H1 (cell line): Measurements from ENCODE around the gene CD34. TPM values are rescaled to one million over a fixed set of nuclear protein-coding genes. Genes with fewer than 3 reads are reported as not detected.

Experiments
- CTCF ChIA-PET: fragments of 300-600 bp; sonication (Branson Sonifier 250); formaldehyde crosslinking; loops from one replicate; lab custom pipeline; 2021; ENCODE audit not compliant: partially characterized antibody; lab: Charles Lee
- POLR2A ChIA-PET: fragments of 300-600 bp; sonication (Branson Sonifier 250); formaldehyde crosslinking; loops from one replicate; lab custom pipeline; 2021; ENCODE audit warnings: inconsistent platforms; ENCODE audit not compliant: partially characterized antibody; lab: Charles Lee
- DNase-seq, 2 experiments: peaks; one replicate each; pipeline versions ENCODE4 v3.0.0 to v3.0.0-alpha.2; 2010 to 2022; ENCODE audit warnings: low spot score in 2 of 2, low read depth in 1 of 2, mixed read lengths in 1 of 2
- FAIRE-seq: peaks from 2 replicates; lab custom pipeline; 2011; peaks lifted over from hg19 to GRCh38; lab: Jason Lieb, UNC
- H2AFZ ChIP-seq: 2 replicates; pipeline ENCODE4 v1.8.1; 2012; ENCODE audit warnings: low read length, inconsistent platforms
- H2AK5ac ChIP-seq: 2 replicates; pipeline ENCODE4 v1.6.1; 2013; ENCODE audit warnings: low read depth, low read length
- H2BK120ac ChIP-seq: replicated peaks from 2 replicates; pipeline ENCODE3; 2013; ENCODE audit warnings: low read depth, low read length, inconsistent platforms
- H2BK12ac ChIP-seq: 2 replicates; pipeline ENCODE4 v1.6.1; 2013; ENCODE audit warnings: low read depth, low read length
- H2BK15ac ChIP-seq: 2 replicates; pipeline ENCODE4 v1.6.1; 2013; ENCODE audit warnings: low read length
- H2BK20ac ChIP-seq: 2 replicates; pipeline ENCODE4 v1.6.1; 2013; ENCODE audit warnings: low read length
- H2BK5ac ChIP-seq: 2 replicates; pipeline ENCODE4 v1.6.1; 2013; ENCODE audit warnings: low read depth, low read length
- H3K14ac ChIP-seq: 2 replicates; pipeline ENCODE4 v1.6.1; 2013; ENCODE audit warnings: inconsistent platforms; ENCODE audit not compliant: insufficient read length
- H3K18ac ChIP-seq: 2 replicates; pipeline ENCODE4 v1.6.1; 2013; ENCODE audit warnings: low read length; ENCODE audit errors: extremely low read depth
- H3K23ac ChIP-seq: 2 replicates; pipeline ENCODE4 v1.6.1; 2013; ENCODE audit warnings: inconsistent platforms; ENCODE audit not compliant: insufficient read length
- H3K23me2 ChIP-seq: 2 replicates; pipeline ENCODE4 v1.6.1; 2013; ENCODE audit warnings: low read depth, low read length
- H3K27ac ChIP-seq: 2 replicates; pipeline ENCODE4 v1.6.1; 2011; ENCODE audit warnings: low read depth, low read length, inconsistent platforms
- H3K27me3 ChIP-seq, 4 experiments: replicated peaks in 1 of 4; 1 replicate in 1 of 4; 2 replicates in 3 of 4; pipeline versions ENCODE4 v1.6.1 to v1.8.1; 2011 to 2013; ENCODE audit warnings: low read length in 3 of 4, mild to moderate bottlenecking in 3 of 4, inconsistent platforms in 2 of 4, mixed read lengths in 2 of 4, moderate library complexity in 1 of 4; ENCODE audit not compliant: control insufficient read depth in 3 of 4, insufficient read depth in 3 of 4; ENCODE audit errors: extremely low read depth in 1 of 4
- H3K36me3 ChIP-seq, 4 experiments: 2 replicates each; pipeline versions ENCODE4 v1.6.1 to v1.8.1; 2011 to 2013; ENCODE audit warnings: mild to moderate bottlenecking in 4 of 4, low read length in 3 of 4, moderate library complexity in 2 of 4, control low read depth in 1 of 4, inconsistent platforms in 1 of 4; ENCODE audit not compliant: insufficient read depth in 4 of 4, control insufficient read depth in 2 of 4
- H3K4ac ChIP-seq: replicated peaks from 2 replicates; pipeline ENCODE3; 2013; ENCODE audit warnings: low read length, low read depth, mixed read lengths, inconsistent platforms; ENCODE audit not compliant: insufficient read length
- H3K4me1 ChIP-seq, 4 experiments: replicated peaks in 1 of 4; 1 replicate in 1 of 4; 2 replicates in 3 of 4; pipeline versions ENCODE4 v1.6.1 to v1.8.1; 2011 to 2013; ENCODE audit warnings: low read length in 3 of 4, inconsistent platforms in 2 of 4, mixed read lengths in 1 of 4; ENCODE audit not compliant: insufficient read depth in 4 of 4, control insufficient read depth in 3 of 4
- H3K4me2 ChIP-seq, 2 experiments: 2 replicates each; pipeline versions ENCODE4 v1.6.1 to v1.8.1; 2011 to 2013; ENCODE audit warnings: low read depth in 2 of 2, low read length in 2 of 2, control low read depth in 1 of 2, inconsistent platforms in 1 of 2, mild to moderate bottlenecking in 1 of 2; ENCODE audit not compliant: insufficient read depth in 1 of 2
- H3K4me3 ChIP-seq, 4 experiments: fragments of 200-600, 300-600 bp in 1 of 4; sonication (generic), shearing (Covaris generic), sonication (Bioruptor Twin) in 1 of 4; 2 replicates each; pipeline versions ENCODE4 v1.5.1 to v1.8.1; 2011 to 2016; ENCODE audit warnings: low read length in 4 of 4, low read depth in 3 of 4, control low read depth in 2 of 4, inconsistent platforms in 2 of 4, mild to moderate bottlenecking in 2 of 4, mixed read lengths in 1 of 4, moderate library complexity in 1 of 4; ENCODE audit not compliant: insufficient read depth in 2 of 4; ENCODE audit errors: extremely low read depth in 1 of 4
- H3K56ac ChIP-seq: replicated peaks from 2 replicates; pipeline ENCODE3; 2013; ENCODE audit warnings: low read depth, mild to moderate bottlenecking, mixed read lengths, low read length, inconsistent platforms; ENCODE audit not compliant: insufficient read length
- H3K79me1 ChIP-seq: 2 replicates; pipeline ENCODE4 v1.6.1; 2013; ENCODE audit warnings: low read depth, low read length, control low read depth
- H3K79me2 ChIP-seq, 2 experiments: 2 replicates each; pipeline versions ENCODE4 v1.6.1 to v1.8.1; 2012 to 2013; ENCODE audit warnings: low read length in 2 of 2, mild to moderate bottlenecking in 2 of 2, inconsistent platforms in 1 of 2; ENCODE audit not compliant: insufficient read depth in 2 of 2, control insufficient read depth in 1 of 2
- H3K9ac ChIP-seq, 4 experiments: replicated peaks in 1 of 4; 1 replicate in 1 of 4; 2 replicates in 3 of 4; pipeline versions ENCODE4 v1.6.1 to v1.8.1; 2011 to 2013; ENCODE audit warnings: low read depth in 3 of 4, low read length in 3 of 4, control low read depth in 2 of 4, mild to moderate bottlenecking in 2 of 4, moderate library complexity in 2 of 4, inconsistent platforms in 1 of 4; ENCODE audit errors: extremely low read depth in 1 of 4
- H3K9me3 ChIP-seq, 2 experiments: 2 replicates each; pipeline versions ENCODE4 v1.6.1 to v1.8.1; 2012 to 2013; ENCODE audit warnings: mild to moderate bottlenecking in 2 of 2, moderate library complexity in 2 of 2, control low read depth in 1 of 2, inconsistent platforms in 1 of 2, low read depth in 1 of 2, low read length in 1 of 2, mixed read lengths in 1 of 2; ENCODE audit not compliant: insufficient read depth in 2 of 2
- H4K20me1 ChIP-seq, 2 experiments: replicated peaks in 1 of 2; 2 replicates each; pipeline versions ENCODE3 to v1.8.1; 2011 to 2013; ENCODE audit warnings: inconsistent platforms in 2 of 2, low read length in 2 of 2, mild to moderate bottlenecking in 1 of 2; ENCODE audit not compliant: insufficient read depth in 2 of 2, control insufficient read depth in 1 of 2
- H4K5ac ChIP-seq: 2 replicates; pipeline ENCODE4 v1.6.1; 2013; ENCODE audit warnings: low read length, low read depth, mixed read lengths, inconsistent platforms; ENCODE audit not compliant: insufficient read length
- H4K8ac ChIP-seq: 2 replicates; pipeline ENCODE4 v1.8.0; 2013; ENCODE audit warnings: mild to moderate bottlenecking, moderate library complexity, low read length, inconsistent platforms; ENCODE audit not compliant: insufficient read depth; ENCODE audit errors: extremely low read depth
- H4K91ac ChIP-seq: replicated peaks from 2 replicates; pipeline ENCODE3; 2013; ENCODE audit warnings: low read length, mixed read lengths, inconsistent platforms; ENCODE audit not compliant: insufficient read length
- ASH2L ChIP-seq: fragments of 200-600, 300-600 bp; sonication (generic); IDR thresholded peaks from one replicate; pipeline ENCODE4 v1.7.1; 2017; ENCODE audit warnings: low read length
- BCL11A ChIP-seq, 2 experiments: IDR thresholded peaks; one replicate each; pipeline ENCODE4 v1.6.1; 2011; ENCODE audit warnings: low read depth in 2 of 2, low read length in 2 of 2, mild to moderate bottlenecking in 2 of 2
- BRCA1 ChIP-seq: IDR thresholded peaks from 2 replicates; pipeline ENCODE4 v1.6.1; 2012; ENCODE audit warnings: low read depth, low read length, improper control_type of control experiment
- CBX8 ChIP-seq: fragments of 300-800, 300-1000 bp; sonication (generic); IDR thresholded peaks from 2 replicates; pipeline ENCODE4 v1.7.1; 2016; ENCODE audit warnings: low read depth, low read length, borderline replicate concordance
- EGR1 ChIP-seq: IDR thresholded peaks from 2 replicates; pipeline ENCODE4 v1.6.1; 2011; ENCODE audit warnings: low read depth, low read length, borderline replicate concordance
- FOSL1 ChIP-seq: IDR thresholded peaks from 2 replicates; pipeline ENCODE4 v1.6.1; 2011; ENCODE audit warnings: mild to moderate bottlenecking, low read depth, low read length, moderate library complexity; ENCODE audit not compliant: insufficient read depth
- HDAC2 ChIP-seq, 2 experiments: fragments of 300-600 bp in 1 of 2; sonication (generic) in 1 of 2; IDR thresholded peaks; 2 replicates each; pipeline ENCODE4 v1.6.1; 2011 to 2012; ENCODE audit warnings: low read depth in 2 of 2, low read length in 2 of 2, mild to moderate bottlenecking in 2 of 2, moderate library complexity in 2 of 2, borderline replicate concordance in 1 of 2, inconsistent platforms in 1 of 2
- HDAC6 ChIP-seq: IDR thresholded peaks from one replicate; pipeline ENCODE4 v1.7.1; 2012; ENCODE audit warnings: low read depth, mild to moderate bottlenecking, inconsistent platforms, low read length, moderate library complexity
- KDM4A ChIP-seq: IDR thresholded peaks from one replicate; pipeline ENCODE4 v1.7.1; 2012; ENCODE audit warnings: low read depth, mild to moderate bottlenecking, moderate library complexity, low read length, inconsistent platforms; ENCODE audit not compliant: severe bottlenecking
- RNF2 ChIP-seq: fragments of 200-900, 300-1000 bp; sonication (generic); IDR thresholded peaks from 2 replicates; pipeline ENCODE4 v1.7.1; 2016; ENCODE audit warnings: borderline replicate concordance, low read depth, mild to moderate bottlenecking, antibody characterized with exemption, low read length; ENCODE audit not compliant: poor library complexity, severe bottlenecking; ENCODE audit errors: missing control alignments
- SP1 ChIP-seq: IDR thresholded peaks from 2 replicates; pipeline ENCODE4 v1.6.1; 2011; ENCODE audit warnings: low read depth, low read length
- SP2 ChIP-seq: IDR thresholded peaks from 2 replicates; pipeline ENCODE4 v1.6.1; 2012; ENCODE audit warnings: mild to moderate bottlenecking, low read length, inconsistent platforms
- YY1 ChIP-seq: IDR thresholded peaks from 2 replicates; pipeline ENCODE4 v1.6.1; 2011; ENCODE audit warnings: low read depth, mild to moderate bottlenecking, low read length
- WGBS, 2 experiments: shearing (Covaris generic) in 1 of 2; methylation state at CpG; one replicate each; pipeline versions ENCODE4 v1.1.6 to v1.1.7; 2013 to 2015; ENCODE audit warnings: low lambda C conversion rate in 2 of 2, mixed read lengths in 2 of 2, inconsistent platforms in 1 of 2, low coverage in 1 of 2, missing lambda C conversion rate in 1 of 2; ENCODE audit not compliant: insufficient replicate concordance in 2 of 2, insufficient coverage in 1 of 2, insufficient read length in 1 of 2; ENCODE audit errors: extremely low coverage in 1 of 2, missing lambda C conversion rate in 1 of 2; 5-methylcytosine and 5-hydroxymethylcytosine counted together
- polyA plus RNA-seq, 7 experiments: library from polyadenylated mRNA; depleted of rRNA in 3 of 7; stranded (reverse) in 5 of 7; unstranded in 2 of 7; fragments of >200 nt in 5 of 7; fragments of 200-250 nt in 2 of 7; gene quantifications; 1 replicate in 5 of 7; 2 replicates in 1 of 7; 4 replicates in 1 of 7; pipeline versions ENCODE4 v1.2.1 to v1.2.3, GENCODE V29; 2011 to 2013; ENCODE audit warnings: missing spikeins in 2 of 7, mixed read lengths in 2 of 7
- total RNA-seq: library from RNA; stranded (reverse); fragmentation: NEBNext Ultra II Directional; extraction: Animal tissue kit (Norgen Biotek cat#: 25700); gene quantifications from 2 replicates; pipeline ENCODE4 v1.2.1, GENCODE V29; 2021
- TF ChIP-seq, protein P1 (sequence below): IDR thresholded peaks from 2 replicates; pipeline ENCODE4 v1.6.1; 2011; ENCODE audit warnings: low read depth, mild to moderate bottlenecking, low read length; ENCODE audit not compliant: insufficient read depth

The CD34 gene
- total and polyA plus RNA-seq, 2 of the 8 experiments (the other 6 are each of a cell fraction or from before 2014, with no cell fraction given), result 0.39 to 0.54 TPM

DNA sequence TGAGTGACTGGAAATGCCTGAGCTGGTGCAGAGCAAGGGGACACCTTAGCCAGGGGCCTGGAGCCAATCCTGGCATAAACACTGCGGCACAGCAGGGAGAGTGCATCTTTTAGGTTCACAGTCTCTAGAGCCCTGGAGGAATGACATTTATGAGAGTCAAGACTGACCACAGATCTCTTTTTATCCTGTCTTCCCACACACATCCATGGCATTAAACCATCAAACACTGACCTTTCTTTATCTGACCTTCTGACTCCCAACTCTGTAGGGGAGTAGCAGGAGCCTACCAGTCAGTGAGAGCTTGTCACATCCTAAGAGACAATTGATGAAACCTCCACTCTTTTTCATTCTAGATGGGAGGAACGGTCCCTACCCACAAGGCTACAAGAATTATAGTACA, 7.9 kb downstream of the CD34 start:
- CTCF ChIA-PET, result interaction anchor here (0.9 to 2.7 kb wide), 7 partner anchors 9 to 93 kb away, joined by 3 to 19 read pairs (median 5); no protein-coding TSS in a partner anchor
- no peak for FAIRE-seq

More for the DNA sequence above, 7.9 kb downstream of the CD34 start:
- H4K8ac ChIP-seq, result no peak overlapping the region
- no peak overlapping the region for H3K9ac ChIP-seq
- H3K27ac ChIP-seq, result no peak overlapping the region
- H3K9me3 ChIP-seq, result no peaks in the 10 kb centered on the region
- no peak overlapping the region for H3K4ac ChIP-seq
- no peak overlapping the region for H2BK120ac ChIP-seq
- no peak overlapping the region for H3K4me3 ChIP-seq
- no peaks in the 10 kb centered on the region for H3K79me1 ChIP-seq
- no peaks in the 10 kb centered on the region for H3K36me3 ChIP-seq
- no peak overlapping the region for H2BK5ac ChIP-seq
- no peak overlapping the region for H3K18ac ChIP-seq
- H3K56ac ChIP-seq, result no peak overlapping the region
- DNase-seq, result no peak
- no peak overlapping the region for H2AFZ ChIP-seq
- H2BK20ac ChIP-seq, result no peak overlapping the region
- no peaks in the 10 kb centered on the region for H3K27me3 ChIP-seq
- no peak overlapping the region for H3K4me2 ChIP-seq
- no peaks in the 10 kb centered on the region for H3K4me1 ChIP-seq
- no peak overlapping the region for H2BK12ac ChIP-seq
- no peak overlapping the region for H4K5ac ChIP-seq
- H4K20me1 ChIP-seq, result no peaks in the 10 kb centered on the region
- no peaks in the 10 kb centered on the region; the same call in 1 of the 2 replicates for H3K23me2 ChIP-seq
- no peak overlapping the region for H2AK5ac ChIP-seq
- no peaks in the 10 kb centered on the region for H3K79me2 ChIP-seq
- TF ChIP-seq HDAC6 (no peak), CBX8 (no peak), BRCA1 (no peak), SP1 (no peak), EGR1 (no peak), FOSL1 (no peak), YY1 (no peak), SP2 (no peak), RNF2 (no peak), BCL11A (IDR thresholded peaks at IDR 0.05; ENCODE audit: low read depth in 2 of 2, low read length in 2 of 2) (no peak), ASH2L (no peak), KDM4A (no peak), HDAC2 (IDR thresholded peaks at IDR 0.05; ENCODE audit: borderline replicate concordance in 1 of 2, low read depth in 2 of 2, low read length in 2 of 2) (no peak)
- TF ChIP-seq, protein P1, sequence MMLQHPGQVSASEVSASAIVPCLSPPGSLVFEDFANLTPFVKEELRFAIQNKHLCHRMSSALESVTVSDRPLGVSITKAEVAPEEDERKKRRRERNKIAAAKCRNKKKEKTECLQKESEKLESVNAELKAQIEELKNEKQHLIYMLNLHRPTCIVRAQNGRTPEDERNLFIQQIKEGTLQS, result no peak
- H3K23ac ChIP-seq, result no peak overlapping the region
- no peak overlapping the region for H2BK15ac ChIP-seq
- H4K91ac ChIP-seq, result no peak overlapping the region
- 95% methylated on average over 2 of the region's 2 CpGs; no CpG with 5 or more reads in 1 of the 2 experiments for whole genome bisulfite sequencing, 2 experiments
- no peak overlapping the region for H3K14ac ChIP-seq
- POLR2A ChIA-PET, result interaction anchor here (1.0 kb wide), 1 partner anchor 60 kb away, joined by 3 read pairs; no protein-coding TSS in a partner anchor
